ENCODE measurements around the gene RALBP1.

DNA sequence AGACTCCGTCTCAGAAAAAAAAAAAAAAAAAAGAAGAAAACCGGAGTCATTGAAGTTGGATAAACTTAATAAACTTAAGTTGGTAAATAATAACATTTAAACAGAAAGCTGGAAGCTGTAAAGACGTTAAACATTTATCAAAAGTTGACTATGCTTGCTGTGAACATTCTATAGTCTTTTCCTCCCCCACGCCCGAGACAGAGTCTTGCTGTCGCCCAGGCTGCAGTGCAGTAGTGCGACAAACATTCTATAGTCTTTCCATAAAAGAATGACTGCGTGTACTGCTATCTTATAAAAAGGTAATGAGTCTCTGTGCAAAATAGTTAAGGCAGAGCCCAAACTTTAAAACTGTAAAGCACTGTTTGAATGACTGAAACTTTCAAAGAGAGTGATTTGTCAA is 93.9 kb downstream of the RALBP1 start:
- TF ChIP-seq, protein P1, sequence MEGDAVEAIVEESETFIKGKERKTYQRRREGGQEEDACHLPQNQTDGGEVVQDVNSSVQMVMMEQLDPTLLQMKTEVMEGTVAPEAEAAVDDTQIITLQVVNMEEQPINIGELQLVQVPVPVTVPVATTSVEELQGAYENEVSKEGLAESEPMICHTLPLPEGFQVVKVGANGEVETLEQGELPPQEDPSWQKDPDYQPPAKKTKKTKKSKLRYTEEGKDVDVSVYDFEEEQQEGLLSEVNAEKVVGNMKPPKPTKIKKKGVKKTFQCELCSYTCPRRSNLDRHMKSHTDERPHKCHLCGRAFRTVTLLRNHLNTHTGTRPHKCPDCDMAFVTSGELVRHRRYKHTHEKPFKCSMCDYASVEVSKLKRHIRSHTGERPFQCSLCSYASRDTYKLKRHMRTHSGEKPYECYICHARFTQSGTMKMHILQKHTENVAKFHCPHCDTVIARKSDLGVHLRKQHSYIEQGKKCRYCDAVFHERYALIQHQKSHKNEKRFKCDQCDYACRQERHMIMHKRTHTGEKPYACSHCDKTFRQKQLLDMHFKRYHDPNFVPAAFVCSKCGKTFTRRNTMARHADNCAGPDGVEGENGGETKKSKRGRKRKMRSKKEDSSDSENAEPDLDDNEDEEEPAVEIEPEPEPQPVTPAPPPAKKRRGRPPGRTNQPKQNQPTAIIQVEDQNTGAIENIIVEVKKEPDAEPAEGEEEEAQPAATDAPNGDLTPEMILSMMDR (IDR thresholded peaks at IDR 0.05; ENCODE audit: low read depth, low read length, missing input control): no peak
- TF ChIP-seq GABPA (IDR thresholded peaks at IDR 0.05 in 1 of 2, conservative IDR thresholded peaks at IDR 0.05 in 1 of 2) (no peak), SP1 (IDR thresholded peaks at IDR 0.05) (no peak), JUND (IDR thresholded peaks at IDR 0.05) (no peak), YY1 (IDR thresholded peaks at IDR 0.05) (no peak), RAD21 (IDR thresholded peaks at IDR 0.05) (no peak), FOXA1 (IDR thresholded peaks at IDR 0.05) (no peak), TAF1 (conservative IDR thresholded peaks at IDR 0.05) (no peak), EGR1 (IDR thresholded peaks at IDR 0.05; ENCODE audit: low read depth in 2 of 2) (no peak), HNF4A (conservative IDR thresholded peaks at IDR 0.05) (no peak)
- TF ChIP-seq, protein P2, sequence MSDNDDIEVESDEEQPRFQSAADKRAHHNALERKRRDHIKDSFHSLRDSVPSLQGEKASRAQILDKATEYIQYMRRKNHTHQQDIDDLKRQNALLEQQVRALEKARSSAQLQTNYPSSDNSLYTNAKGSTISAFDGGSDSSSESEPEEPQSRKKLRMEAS (IDR thresholded peaks at IDR 0.05): no peak
- TF ChIP-seq, protein P3, sequence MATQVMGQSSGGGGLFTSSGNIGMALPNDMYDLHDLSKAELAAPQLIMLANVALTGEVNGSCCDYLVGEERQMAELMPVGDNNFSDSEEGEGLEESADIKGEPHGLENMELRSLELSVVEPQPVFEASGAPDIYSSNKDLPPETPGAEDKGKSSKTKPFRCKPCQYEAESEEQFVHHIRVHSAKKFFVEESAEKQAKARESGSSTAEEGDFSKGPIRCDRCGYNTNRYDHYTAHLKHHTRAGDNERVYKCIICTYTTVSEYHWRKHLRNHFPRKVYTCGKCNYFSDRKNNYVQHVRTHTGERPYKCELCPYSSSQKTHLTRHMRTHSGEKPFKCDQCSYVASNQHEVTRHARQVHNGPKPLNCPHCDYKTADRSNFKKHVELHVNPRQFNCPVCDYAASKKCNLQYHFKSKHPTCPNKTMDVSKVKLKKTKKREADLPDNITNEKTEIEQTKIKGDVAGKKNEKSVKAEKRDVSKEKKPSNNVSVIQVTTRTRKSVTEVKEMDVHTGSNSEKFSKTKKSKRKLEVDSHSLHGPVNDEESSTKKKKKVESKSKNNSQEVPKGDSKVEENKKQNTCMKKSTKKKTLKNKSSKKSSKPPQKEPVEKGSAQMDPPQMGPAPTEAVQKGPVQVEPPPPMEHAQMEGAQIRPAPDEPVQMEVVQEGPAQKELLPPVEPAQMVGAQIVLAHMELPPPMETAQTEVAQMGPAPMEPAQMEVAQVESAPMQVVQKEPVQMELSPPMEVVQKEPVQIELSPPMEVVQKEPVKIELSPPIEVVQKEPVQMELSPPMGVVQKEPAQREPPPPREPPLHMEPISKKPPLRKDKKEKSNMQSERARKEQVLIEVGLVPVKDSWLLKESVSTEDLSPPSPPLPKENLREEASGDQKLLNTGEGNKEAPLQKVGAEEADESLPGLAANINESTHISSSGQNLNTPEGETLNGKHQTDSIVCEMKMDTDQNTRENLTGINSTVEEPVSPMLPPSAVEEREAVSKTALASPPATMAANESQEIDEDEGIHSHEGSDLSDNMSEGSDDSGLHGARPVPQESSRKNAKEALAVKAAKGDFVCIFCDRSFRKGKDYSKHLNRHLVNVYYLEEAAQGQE (IDR thresholded peaks at IDR 0.05): no peak
- TF ChIP-seq, protein P4, sequence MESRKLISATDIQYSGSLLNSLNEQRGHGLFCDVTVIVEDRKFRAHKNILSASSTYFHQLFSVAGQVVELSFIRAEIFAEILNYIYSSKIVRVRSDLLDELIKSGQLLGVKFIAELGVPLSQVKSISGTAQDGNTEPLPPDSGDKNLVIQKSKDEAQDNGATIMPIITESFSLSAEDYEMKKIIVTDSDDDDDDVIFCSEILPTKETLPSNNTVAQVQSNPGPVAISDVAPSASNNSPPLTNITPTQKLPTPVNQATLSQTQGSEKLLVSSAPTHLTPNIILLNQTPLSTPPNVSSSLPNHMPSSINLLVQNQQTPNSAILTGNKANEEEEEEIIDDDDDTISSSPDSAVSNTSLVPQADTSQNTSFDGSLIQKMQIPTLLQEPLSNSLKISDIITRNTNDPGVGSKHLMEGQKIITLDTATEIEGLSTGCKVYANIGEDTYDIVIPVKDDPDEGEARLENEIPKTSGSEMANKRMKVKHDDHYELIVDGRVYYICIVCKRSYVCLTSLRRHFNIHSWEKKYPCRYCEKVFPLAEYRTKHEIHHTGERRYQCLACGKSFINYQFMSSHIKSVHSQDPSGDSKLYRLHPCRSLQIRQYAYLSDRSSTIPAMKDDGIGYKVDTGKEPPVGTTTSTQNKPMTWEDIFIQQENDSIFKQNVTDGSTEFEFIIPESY (IDR thresholded peaks at IDR 0.05): no peak
